NCI-H2196 (cell line): ENCODE data around the gene TRPM7.
"Not testable (repeated sequence)": the region's sequence is repeated elsewhere in the genome, so short reads cannot be mapped to it uniquely, and the experiment has no call there.

ENCODE experiments used
- DNase-seq: peaks from one replicate; lab custom pipeline; 2025; ENCODE audit not compliant: unreplicated experiment; lab: John Stamatoyannopoulos, UW

TRPM7 gene

DNA sequence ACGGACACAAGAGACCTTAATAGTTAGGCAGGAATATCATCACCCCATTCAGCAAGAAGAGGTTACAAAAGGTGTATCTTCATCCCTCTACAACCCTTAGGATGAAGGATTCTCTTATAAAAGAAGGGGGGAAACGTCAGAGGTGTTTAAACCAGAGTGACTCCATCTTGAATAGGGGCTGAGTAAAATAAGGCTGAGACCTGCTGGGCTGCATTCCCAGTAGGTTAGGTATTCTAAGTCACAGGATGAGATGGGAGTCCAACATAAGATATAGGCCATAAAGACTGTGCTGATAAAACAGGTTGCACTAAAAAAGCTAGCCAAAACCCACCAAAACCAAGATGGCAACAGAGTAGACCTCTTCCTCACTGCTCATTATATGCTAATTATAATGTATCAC is 16.5 kb downstream of the TRPM7 start:
- no peak for DNase-seq

DNA sequence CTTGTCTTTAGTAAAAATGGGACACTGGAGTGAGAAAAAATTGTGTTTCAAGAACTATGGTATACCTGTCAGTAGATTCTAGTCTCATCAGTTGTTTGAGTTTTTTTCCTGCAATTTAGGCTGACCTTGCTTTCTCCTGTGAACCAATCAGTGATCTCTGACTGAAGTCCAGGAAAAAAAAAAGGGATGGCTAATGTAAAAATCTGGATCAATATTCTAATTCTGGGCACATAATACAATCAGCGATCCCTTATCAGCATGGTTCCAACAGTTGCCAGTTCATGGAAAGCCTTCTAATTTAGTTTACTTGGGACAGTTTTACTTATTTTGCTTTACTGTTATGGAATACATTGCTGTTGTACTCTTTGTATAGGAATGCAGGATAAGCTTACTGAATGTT is 17.0 kb downstream of the TRPM7 start:
- no peak for DNase-seq

GRCh38 chr15:50665938-50666337 is 20.7 kb downstream of the TRPM7 start:
- DNase-seq = no peak

GRCh38 chr15:50655555-50655954 is 31.0 kb downstream of the TRPM7 start:
- DNase-seq = no peak

DNA sequence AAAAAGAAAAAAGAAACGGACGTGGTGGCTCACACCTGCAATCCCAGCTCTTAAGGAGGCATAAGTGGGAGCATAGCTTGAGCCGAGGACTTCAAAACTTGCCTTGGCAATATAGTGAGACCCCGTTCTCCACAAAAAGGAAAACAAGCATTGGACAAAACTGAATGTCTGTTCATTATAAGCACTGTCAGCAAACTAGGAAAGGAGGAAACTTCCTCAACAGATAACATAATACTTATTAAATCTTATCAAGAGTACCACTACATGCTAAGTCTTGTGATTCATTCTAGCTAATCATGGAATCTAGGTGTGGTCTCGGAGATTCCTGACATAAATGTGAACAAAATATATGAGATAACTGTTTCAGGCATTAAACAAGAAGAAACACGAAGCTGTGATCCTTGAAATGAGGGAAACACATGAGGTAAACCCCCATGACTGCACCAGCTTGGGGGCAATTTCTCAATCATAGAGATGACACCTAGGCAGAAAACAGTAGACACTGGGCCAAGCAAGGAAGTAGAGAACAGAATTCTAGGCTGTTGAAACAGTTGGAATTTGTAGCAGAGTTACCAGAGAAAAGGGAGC is 33.3 kb downstream of the TRPM7 start:
- no peak for DNase-seq

GRCh38 chr15:50652671-50653070 is 33.9 kb downstream of the TRPM7 start:
- DNase-seq = no peak

DNA sequence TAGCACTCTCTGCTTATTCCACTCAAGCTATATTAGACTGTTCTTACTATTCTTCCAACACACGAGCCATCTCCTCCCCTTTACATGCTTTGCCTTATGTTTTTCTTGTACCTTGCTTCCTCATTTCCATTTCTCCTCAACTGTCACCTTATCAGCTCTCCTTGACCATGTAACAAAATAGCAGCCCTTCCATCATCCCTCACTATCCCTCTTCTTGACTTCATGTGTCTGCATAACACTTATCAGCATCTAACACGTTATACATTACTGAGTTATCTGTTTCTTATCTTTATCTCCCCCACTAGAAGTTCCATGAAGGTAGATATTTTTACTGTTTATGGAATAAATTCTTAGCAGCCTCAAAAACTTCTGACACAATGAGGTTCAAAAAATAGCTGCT is 45.3 kb downstream of the TRPM7 start:
- DNase-seq = no peak

DNA sequence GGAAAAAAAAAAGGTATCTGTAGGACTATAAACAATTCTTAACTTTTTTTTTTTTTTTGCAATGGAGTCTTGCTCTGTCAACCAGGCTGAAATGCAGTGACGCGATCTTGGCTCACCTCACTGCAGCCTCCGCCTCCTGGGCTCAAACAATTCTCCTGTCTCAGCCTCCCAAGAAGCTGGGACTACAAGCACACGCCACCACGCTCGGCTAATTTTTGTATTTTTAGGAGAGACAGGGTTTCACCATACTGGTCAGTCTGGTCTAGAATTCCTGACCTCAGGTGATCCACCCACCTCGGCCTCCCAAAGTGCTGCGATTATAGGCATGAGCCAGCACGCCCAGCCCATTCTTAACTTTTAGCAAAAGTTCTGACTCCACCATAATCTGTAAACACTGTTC is 50.5 kb downstream of the TRPM7 start:
- no peak for DNase-seq

GRCh38 chr15:50633653-50634052 is 52.9 kb downstream of the TRPM7 start:
- no peak for DNase-seq

DNA sequence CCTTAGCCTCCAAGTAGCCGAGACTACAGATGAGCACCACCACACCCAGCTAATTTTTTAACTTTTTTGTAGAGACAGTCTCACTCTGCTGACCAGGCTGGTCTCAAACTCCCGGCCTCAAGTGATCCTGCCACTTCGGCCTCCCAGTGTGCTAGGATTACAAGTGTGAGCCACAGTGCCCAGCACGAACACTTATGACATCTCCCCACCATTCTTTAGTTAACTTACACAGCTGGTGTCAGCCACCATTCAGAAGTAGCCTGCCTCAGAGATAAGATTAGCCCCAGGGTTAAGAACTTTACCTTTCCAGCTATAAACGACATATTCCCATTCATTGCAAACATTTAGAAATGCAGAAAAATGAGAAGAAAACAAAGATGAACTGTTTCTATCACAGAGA is 58.2 kb downstream of the TRPM7 start:
- DNase-seq = no peak

DNA sequence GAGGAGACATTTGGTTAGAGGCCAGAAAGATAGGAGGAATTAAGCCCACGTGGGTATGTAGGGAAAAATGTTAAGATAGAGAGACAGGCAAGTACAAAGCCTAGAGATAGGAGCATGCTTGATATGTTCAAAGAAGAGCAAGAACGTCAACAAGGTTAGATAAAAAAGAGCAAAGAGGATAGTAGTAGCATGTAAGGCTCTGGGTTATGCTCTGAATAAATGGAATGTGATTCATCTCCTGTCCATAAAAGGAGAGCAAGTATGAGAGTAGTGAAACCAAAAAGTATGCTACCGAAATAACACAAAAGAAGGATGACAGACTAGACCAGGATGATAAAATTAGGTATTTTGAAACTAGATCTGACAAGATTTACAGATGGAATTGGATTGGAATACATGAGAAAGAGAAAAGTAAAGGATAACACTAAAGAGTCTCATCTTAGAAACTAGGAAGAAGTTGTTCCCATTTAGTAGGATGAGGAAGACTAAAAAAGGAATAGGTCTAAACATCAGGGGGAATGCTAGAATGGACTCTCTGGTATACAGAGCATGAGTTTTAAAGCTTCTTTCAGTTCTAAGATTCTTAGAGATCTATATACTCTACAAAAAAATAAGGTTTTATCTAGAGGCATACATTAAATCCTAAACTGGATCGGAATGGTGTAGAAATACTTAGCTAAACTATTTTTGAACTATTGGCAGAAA is 59.1 kb downstream of the TRPM7 start:
- no peak for DNase-seq

DNA sequence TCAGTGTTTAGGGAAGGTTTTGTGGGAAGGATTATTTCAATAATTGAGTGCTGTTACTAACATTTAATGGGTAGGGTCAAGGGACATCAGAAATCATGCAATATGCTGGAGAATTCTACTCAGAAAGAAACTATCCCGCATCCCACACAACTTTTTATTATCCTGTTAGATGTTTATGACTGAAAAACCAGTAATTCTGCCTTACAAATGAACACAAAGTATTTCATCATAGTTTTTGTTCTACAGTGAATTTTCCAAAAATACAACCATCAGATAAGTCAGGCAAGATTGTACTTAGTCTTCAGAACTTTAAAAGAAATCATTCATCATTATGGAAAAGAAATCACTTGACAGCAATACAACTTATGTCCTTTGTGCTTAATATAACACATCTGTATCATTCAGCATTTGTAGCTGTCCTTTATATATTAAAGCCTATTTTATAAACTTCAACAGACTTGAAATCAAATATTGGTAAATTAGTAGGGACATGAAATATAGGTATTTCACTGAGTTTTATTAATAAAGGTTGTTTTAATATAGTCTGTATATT is 61.9 kb downstream of the TRPM7 start:
- DNase-seq = no peak

GRCh38 chr15:50622361-50622943 is 64.1 kb downstream of the TRPM7 start:
- not testable (repeated sequence) for DNase-seq

GRCh38 chr15:50616960-50617359 is 69.6 kb downstream of the TRPM7 start:
- DNase-seq = not testable (repeated sequence)

- not testable (repeated sequence) for DNase-seq
Observed at GRCh38 chr15:50616554-50616953, 70.0 kb downstream of the TRPM7 start.

GRCh38 chr15:50613600-50613999 is 73.0 kb downstream of the TRPM7 start:
- no peak for DNase-seq

DNA sequence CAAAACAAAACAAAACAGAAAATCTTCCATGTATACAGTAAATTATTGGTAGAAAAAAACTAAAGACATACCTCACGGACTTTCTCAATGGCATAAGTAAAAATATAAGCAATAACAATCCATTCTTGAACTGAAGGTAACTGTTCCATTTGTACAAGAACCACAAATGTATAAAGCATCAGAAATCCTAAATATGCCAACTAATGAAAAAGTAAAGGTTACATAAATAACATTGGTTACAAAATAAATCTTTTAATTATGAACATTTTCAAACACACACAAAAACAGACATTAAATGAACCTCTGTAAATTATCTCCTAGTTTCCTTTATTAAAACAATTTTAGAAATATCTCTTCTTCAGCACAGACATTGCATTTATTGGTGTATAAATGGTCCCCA is 79.5 kb downstream of the TRPM7 start:
- no peak for DNase-seq

DNA sequence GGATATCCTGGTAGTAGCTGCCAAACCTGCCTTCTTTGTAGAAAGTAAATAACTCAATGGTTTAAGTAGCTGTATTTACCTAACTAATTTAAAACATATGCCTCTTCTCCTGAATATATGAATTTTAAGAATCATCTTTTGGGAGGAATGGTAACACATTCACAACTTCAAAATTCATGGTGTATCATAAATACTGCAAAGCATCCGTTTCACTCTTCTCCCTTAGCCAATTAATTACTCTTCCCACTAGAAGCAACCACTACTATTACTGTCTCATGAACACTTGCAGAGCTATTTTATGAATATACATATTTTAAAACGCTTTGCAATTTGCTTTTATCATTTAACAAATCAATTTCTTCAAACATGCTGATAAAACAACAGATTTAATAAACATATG is 81.1 kb downstream of the TRPM7 start:
- no peak for DNase-seq

- not testable (repeated sequence) for DNase-seq
Observed at GRCh38 chr15:50602028-50602427, 84.6 kb downstream of the TRPM7 start.

- DNase-seq = no peak
Observed at GRCh38 chr15:50594311-50594710, 92.3 kb downstream of the TRPM7 start.

DNA sequence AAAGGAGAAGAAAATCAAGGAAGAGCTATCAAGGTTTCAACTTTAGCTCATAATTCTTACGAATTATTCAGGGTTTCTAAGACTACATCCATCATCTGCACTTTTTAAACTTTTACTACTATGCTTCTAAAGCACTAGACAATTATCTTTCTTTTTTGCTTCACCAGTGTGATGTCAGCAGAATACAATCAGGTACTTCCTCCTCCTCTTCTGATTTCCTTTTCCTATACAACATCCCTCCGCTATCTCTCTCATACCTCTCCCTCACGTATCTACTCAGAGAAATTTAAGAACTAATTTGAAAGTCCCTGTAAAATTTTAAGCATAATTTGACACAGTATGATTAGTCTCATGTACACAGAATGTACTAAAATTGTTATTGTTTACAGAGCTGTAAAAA is 92.8 kb downstream of the TRPM7 start:
- no peak for DNase-seq

DNA sequence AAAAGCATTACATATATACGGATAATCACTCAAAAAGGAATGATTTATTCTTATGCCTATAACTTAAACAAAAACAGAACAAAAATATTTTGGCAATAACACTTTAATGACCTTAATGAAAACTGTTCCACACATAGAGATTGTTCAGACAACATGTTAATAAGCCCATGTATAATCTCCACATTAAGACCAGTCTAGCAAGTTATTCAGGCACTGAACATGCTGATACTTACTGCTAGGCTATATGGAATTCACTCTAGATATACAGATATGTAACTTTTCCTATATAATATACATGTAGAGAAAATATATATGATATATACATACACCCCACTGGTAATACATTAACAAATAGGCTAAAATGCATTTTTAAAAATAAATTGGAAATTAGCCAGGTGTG is 96.3 kb downstream of the TRPM7 start:
- no peak for DNase-seq
